HG03108 (cell line): ENCODE results near the gene GPS1.

Experiments used
- ATAC-seq: cut with Tn5 transposase; IDR thresholded peaks from one replicate; pipeline ENCODE4 v1.9.1; 2021; ENCODE audit warnings: moderate library complexity; ENCODE audit not compliant: unreplicated experiment

GPS1 gene

GRCh38 chr17:82014432-82014831 lies 37.3 kb upstream of the GPS1 start:
- ATAC-seq, result no peak

DNA sequence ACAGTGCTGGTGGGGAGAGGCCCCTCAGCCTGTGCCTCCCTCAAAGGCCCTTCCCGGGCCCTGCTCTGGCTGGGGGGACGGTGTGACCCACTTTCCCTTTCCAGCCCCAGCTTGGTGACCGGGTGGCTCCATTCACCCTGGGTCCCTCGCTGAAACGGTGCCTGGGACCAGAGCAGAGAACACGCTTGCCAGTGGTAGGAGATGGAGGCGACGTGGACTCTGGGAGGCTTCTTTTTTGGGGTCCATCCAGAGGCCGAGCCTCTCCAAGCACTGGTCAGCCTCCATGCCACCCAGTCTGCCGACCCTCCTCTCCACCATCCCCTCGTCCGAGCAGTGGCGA lies 36.8 kb upstream of the GPS1 start:
- no peak for ATAC-seq

DNA sequence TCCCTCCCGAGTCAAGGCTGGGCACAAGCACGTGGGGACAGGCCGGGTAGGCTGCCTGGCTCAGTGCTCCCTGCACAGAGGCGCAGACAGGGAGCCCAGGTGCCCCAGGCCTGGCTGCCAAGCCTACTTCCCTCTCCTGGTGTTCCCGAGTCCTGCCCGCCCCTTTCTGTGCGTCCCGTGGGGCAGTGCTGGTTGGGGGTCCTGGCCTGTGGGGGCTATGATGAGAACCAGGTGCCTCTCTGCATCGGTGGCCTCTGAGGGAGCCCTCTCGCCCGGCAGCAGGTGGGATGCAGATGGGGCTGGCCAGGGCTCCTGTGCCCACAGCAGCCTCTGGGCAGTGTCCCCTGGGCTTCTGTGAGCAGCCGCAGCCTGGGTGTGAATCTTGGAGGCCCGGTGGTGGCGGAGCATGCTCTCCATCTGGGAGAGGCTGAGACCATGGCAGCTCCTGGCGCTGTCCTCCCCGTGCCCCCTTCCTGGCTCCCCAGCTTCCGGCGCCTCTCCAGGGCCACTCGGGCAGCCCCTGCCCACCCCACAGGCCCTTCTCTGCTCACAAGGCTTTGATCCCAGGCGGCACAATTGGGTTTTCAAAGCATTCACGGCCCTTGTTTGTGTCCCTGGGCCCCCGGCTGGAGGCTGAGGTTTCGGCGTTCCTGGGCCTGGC lies 36.3 kb upstream of the GPS1 start:
- no peak for ATAC-seq

DNA sequence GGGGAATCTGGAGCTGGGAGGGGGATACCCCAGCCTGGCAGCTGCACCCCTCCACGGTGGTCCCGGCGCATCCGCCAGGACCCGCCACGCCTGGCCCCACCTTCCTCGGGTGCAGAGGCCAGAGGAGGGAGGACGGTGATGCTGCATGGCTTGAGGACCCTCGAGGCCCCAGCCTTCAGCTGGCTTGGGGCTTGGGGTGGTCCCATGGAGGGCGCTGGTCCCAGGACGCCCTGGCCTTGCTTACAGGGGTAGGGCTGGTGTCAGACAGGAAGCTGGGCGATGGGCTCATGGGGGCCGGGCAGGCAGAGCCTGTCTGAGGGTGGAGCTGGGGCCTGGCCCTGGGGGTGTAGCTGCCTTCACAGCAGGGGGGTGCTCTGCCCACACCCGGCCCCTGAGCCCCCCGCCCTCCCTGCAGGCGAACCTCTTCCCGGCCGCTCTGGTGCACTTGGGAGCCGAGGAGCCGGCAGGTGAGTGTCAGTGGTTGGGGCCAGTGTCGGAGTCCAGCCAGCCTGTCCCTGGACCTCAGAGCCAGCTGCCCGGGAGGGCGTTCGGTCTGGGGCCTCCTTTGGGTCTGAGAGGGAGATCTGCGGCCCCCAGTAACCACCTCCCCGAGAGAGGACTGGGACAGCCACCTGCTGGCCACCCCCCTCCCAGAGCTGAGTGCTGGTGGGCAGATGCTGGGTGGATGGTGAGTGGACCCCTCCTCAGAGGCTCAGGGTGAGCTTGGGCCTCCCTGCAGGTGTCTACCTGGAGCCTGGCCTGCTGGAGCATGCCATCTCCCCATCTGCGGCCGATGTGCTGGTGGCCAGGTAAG lies 35.4 kb upstream of the GPS1 start:
- ATAC-seq, result no peak

- ATAC-seq, result no peak
Observed at GRCh38 chr17:82016875-82017459, 34.7 kb upstream of the GPS1 start.

DNA sequence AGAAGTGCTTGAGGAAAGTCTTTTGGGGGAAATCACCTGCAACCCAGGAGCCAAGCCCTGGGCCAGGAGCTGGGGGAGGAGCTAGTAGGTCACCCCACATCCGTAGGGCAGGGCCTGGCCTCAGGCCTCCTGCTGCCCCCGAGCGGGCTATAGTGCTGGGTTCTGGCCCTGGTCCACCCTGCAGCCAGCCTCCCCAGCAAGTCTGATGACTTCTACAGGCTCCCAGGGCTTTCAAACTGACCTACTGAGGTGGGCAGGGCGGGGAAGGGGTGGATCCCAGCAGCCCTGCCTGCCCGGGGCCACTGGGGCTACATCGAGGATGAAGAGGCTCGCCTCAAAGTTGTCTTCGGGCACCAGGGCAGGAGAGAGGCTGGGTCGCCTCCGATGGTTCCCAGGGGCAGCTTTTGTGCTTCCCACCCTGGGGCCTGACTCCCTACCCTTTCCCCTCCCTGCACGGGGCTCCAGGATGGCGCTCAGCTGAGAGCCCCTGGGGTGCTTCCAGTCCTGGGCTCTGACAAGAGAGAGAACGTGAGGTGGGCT lies 34.0 kb upstream of the GPS1 start:
- no peak for ATAC-seq

DNA sequence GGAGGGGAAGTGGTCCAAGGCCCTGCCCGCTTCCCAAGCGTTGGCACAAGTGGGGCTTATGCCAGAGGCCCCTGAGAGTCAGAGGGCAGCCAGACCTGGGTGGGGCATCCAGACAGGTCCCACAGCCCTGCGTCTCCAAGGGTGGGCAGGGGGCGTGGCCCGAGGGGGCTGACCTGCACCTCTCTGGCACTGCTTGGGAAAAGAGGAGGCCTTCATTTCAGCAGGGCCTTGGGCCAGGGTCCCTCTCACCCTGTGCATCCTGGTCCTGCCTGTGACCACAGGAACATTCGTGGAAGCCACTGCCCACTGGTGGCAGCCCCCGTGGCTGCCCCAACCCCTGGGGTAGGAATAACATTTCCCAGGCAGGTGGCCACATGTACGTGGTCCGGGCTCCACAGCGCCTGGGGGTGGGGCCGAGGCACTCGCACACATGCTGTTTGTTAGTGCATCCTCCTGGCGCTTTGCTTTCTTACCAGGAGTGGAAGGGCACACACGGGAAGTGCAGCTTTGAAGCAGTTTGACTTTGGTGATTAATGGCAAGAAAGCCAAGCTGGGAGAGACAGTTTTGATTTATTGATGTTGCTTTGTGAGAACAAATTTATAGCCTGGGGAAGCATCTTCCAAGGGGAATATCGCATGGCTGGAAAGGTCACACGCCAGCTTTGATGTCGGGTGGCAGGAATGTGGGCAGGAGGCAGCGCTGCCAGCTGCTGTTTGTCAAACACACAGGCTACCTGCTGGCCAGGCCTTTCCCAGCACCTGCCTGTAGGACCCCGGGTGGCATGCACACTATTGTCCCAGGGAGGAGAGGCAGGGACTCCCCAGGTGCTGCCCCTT lies 33.3 kb upstream of the GPS1 start:
- no peak for ATAC-seq

DNA sequence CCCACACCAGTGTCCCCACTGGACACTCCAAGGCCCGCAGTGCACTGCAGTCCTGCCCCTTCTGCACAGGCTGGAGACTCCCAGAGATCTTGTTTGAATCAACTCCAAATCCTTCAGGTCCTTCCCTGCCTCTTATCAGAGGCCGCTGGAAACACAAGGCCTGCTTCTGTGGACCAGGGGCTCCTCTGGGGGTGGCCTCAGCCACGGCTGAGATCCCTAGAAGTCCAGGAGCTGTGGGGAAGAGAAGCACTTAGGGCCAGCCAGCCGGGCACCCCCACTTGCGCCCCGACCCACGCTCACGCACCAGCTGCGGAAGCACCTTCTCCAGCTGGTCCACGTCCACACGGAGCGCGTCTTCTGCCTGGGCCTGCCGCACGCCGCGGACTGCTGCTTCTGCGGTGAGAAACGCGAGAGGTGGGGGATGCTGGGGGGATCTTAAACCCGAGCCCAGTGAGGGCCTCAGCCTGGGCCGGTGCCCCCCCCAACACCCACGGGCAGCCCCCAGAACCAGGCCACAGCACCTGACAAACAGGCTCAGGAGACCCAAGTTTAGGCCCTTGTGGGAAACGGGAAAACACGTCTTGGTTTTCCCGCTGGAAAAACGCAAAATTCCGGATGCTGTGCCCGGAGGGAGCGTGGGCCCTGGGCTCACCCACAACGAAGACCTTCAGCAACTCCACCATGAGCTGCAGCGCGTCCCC lies 32.6 kb upstream of the GPS1 start:
- ATAC-seq, result no peak

DNA sequence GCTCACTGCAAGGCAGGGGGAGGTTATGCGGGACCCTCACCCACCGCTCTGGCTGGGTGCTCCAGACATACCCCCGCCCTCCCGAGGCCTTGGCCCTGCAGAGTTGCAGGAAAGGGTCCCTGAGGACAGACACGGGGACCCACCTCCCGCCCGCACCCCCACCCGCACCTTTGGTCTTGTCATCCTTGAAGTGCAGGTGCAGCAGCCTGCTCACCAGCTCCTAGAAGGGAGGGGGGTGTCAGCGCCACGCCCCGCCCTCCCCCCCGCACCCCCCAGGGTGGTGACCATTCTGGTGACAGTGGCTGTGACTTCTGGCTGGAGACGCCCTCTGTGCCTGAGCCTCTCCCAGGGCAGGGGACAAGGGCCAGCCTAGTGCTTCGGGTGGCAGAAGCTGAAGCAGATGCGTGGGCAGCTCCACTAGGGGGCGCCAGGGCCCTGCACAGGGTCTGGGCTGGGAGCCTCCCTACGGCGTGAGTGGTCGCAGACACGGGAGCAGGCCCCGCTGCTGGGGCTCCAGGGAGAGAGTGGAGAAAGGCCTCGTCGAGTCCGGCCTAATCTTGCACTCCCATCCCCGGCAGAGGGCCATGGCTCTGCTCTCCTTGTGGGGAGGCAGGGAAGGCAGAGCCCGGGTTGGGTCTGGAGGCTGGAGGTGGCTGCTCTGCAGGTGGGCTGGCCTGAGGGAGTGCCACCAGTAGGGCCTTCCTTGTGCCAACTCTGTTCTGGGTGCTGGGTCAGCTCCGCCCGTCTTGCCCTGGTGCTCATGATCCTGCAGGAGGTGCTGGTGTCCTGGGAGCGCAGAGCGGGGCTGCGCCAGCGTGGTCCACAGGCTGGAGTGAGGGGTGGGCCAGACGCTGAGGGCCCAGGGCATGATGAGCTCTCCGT lies 31.8 kb upstream of the GPS1 start:
- ATAC-seq, result no peak

DNA sequence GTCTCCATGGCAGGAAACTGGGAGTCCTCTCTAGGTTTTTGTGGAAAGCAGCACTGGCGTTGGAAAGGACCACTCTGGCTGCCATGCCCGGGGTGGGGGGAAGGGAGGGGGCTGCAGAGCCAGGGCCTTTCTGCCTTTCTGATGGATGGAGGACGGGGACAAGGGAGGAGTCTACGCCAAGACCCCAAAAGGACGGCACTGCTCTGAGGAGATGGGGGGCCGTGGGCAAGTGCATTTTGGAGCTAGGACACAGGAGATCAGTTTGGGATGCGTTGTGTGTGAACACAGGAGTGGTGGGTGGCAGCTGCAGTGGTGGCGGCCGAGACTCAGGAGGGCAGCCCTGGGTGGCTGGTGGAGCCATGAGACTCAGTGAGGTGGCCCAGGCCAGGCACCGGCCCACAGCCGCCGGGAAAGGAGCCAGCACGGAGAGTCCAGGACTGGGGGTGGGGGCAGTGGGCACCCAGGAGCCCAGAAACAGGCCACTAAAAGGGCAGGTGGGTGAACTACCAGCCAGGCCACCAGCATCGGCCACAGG lies 31.1 kb upstream of the GPS1 start:
- ATAC-seq, result no peak

DNA sequence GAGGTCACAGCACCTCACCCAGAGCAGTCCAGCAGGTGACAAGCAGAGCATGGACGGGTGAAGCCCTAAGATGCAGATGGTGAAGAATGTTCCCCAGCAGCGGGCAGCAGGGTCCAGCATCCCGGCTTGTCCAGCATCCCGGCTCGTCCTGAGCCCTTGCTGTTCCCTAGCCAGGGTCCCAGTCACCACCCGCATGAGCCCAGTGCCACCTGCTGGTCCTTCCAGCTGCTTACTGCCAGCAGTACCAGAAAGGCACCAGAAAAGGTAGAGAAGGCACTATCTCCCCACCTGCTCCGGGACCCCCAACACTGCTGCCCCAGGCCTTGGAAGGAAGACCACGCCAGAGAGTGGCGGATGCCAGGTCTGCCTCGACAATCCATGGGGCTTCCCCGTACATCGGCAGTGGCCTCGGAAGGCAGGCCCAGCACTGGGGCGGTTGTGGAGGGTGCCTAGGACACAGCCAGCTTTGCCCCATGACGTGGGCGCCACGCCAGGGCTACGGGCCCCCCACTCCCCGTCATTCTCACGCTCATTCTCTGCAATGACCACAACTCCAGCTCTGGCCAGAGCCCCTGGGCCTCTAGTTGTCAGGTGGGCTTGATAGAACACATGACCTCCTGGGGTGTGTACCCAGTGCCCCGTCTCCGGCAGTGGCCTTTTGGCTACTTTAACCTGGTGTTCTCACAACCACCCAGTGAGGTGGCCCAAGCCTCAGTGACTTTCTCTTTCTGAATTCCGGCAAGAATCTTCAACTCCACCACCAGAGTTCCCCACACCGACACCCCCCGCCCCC lies 30.4 kb upstream of the GPS1 start:
- no peak for ATAC-seq

DNA sequence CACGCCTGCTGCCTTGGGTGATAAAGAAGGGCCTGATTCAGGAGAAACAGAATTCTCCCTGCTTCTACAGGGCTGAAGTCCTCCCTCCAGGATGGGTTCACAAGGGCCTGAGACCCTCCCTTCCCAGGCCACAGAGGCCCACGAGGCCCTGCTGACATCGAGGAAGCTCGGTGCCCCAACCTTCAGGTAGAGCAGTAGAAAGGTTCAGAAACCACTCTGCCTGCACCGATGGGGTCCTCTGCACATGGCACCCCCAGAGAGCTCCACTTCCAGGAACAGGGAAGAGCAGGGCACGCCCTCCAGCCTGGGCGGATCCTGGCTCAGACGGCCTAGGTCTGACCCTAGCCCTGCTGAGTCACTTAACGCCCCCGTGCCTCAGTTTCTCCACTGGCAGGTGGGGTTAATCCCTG lies 29.8 kb upstream of the GPS1 start:
- ATAC-seq, result no peak

DNA sequence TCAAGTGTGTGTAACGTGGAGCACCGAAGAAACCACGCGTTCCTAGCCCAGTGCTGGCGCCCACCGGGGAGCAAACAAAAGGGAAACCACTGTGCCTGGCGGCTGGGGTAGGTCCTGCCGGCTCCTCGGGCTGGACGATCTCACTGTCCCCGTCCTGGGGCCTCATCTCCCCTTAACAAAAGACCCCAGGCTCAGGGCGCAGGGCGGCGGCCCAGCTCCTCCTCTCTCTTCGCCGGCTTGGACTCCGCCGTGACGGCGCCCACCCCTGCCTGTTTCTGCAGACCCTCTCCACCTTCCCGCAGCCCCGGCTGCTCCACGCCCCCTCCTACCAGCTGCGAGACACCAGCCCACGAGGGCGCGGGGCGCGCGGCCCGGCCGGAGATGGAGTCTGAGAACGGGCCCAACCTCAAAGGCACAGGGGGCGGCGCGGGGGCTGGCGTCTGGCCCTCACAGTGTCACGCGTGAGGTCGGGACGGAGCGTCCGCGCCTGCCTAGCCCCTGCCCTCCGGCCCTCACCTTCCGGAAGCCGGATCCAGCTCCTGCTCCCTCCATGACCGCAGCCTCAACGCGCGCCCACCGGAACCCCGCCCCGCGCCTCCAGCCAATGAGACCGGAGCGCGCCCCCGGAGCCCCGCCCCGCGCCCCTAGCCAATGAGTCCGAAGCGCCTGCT lies 29.3 kb upstream of the GPS1 start, which contains the start of gene CENPX:
CENPX (minus strand) TSS at position 569 of the 671 bp plus-strand sequence; CDS start at position 552, 17 bp downstream.
- ATAC-seq, result no peak

DNA sequence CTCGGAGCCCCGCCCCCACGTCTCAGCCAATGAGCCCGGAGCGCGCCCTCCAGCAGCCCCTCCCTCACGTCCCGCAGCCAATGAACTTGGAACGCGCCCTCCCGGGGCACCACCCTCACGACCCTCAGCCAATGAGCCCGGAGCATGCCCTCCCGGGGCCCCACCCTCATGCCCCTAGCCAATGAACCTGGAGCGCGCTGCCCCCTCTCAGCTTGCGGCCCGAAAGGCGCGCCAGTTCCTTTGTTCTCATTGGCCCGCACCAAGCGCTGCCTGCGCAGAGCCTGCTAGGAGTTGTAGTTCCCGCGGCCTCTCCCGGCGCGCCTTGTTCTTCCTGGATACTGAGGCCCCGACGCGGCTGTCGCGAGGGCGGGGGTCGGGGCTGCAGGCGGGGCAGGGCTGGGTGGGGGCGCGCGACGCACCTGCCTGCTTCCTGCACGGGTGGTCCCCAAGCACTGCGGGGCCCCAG lies 28.7 kb upstream of the GPS1 start, which contains the start of gene LRRC45:
LRRC45 (plus strand) TSS at position 325 of the 466 bp plus-strand sequence. CDS start 339 bp downstream, outside the sequence.
- ATAC-seq, result peak; percentile 88

GRCh38 chr17:82023447-82024241 lies 28.1 kb upstream of the GPS1 start:
- peak; percentile 7 for ATAC-seq

- ATAC-seq, result no peak
Observed at GRCh38 chr17:82024859-82025258, 26.8 kb upstream of the GPS1 start.
